OCI-LY1 (cell line): Measurements from ENCODE around the gene P2RY14.

Experiments
- H2AFZ ChIP-seq: fragments of 200-600 bp; sonication (generic), shearing (Covaris generic); 2 replicates; pipeline ENCODE4 v1.6.0; 2014; ENCODE audit warnings: antibody characterized with exemption, mild to moderate bottlenecking, low read length
- H3F3A ChIP-seq: fragments of 200-600 bp; sonication (generic), shearing (Covaris generic); 2 replicates; pipeline ENCODE4 v1.6.0; 2014; ENCODE audit warnings: mild to moderate bottlenecking, antibody characterized with exemption, low read length, moderate library complexity; ENCODE audit not compliant: insufficient read depth
- H3K27ac ChIP-seq: fragments of 200-600 bp; sonication (generic); 2 replicates; pipeline ENCODE4 v1.5.1; 2014; ENCODE audit warnings: low read length, mixed run types, mild to moderate bottlenecking, low read depth; ENCODE audit not compliant: poor library complexity, severe bottlenecking
- H3K27me3 ChIP-seq: fragments of 200-600 bp; sonication (generic); 2 replicates; pipeline ENCODE4 v1.6.0; 2014; ENCODE audit warnings: antibody characterized with exemption, mild to moderate bottlenecking, low read length, moderate library complexity; ENCODE audit not compliant: insufficient read depth
- H3K36me3 ChIP-seq: fragments of 200-600 bp; sonication (generic); 2 replicates; pipeline ENCODE4 v1.6.1; 2014; ENCODE audit warnings: mild to moderate bottlenecking, antibody characterized with exemption, low read length, moderate library complexity, mixed read lengths; ENCODE audit not compliant: insufficient read depth
- H3K4me1 ChIP-seq: fragments of 200-600 bp; sonication (generic); 2 replicates; pipeline ENCODE4 v1.5.1; 2014; ENCODE audit warnings: mild to moderate bottlenecking, low read length, moderate library complexity; ENCODE audit not compliant: insufficient read depth, severe bottlenecking
- H3K4me2 ChIP-seq: fragments of 200-600 bp; sonication (generic), shearing (Covaris generic); 2 replicates; pipeline ENCODE4 v1.6.1; 2014; ENCODE audit warnings: low read length
- H3K4me3 ChIP-seq: fragments of 200-600 bp; sonication (generic); 2 replicates; pipeline ENCODE4 v1.5.1; 2014; ENCODE audit warnings: low read length, low read depth, mild to moderate bottlenecking, mixed read lengths; ENCODE audit not compliant: poor library complexity, severe bottlenecking
- H3K79me2 ChIP-seq: fragments of 200-600 bp; shearing (Covaris generic); 2 replicates; pipeline ENCODE4 v1.6.1; 2016; ENCODE audit warnings: mixed run types, low read length, mixed read lengths; ENCODE audit not compliant: insufficient read depth
- H3K9ac ChIP-seq: fragments of 200-600 bp; sonication (generic), shearing (Covaris generic); 2 replicates; pipeline ENCODE4 v1.6.1; 2014; ENCODE audit warnings: mild to moderate bottlenecking, low read length, mixed read lengths
- H3K9me2 ChIP-seq: fragments of 200-600 bp; sonication (generic), shearing (Covaris generic); 2 replicates; pipeline ENCODE4 v1.6.1; 2014; ENCODE audit warnings: low read depth, mild to moderate bottlenecking, low read length, mixed read lengths
- H3K9me3 ChIP-seq: fragments of 200-600 bp; shearing (Covaris generic); 2 replicates; pipeline ENCODE4 v1.6.1; 2014; ENCODE audit warnings: low read length, mixed read lengths
- H4K20me1 ChIP-seq: fragments of 200-600 bp; sonication (generic), shearing (Covaris generic); 2 replicates; pipeline ENCODE4 v1.6.0; 2016; ENCODE audit warnings: mild to moderate bottlenecking, low read length; ENCODE audit not compliant: insufficient read depth
- CTCF ChIP-seq: fragments of 200-600 bp; sonication (generic), shearing (Covaris generic); IDR thresholded peaks from 2 replicates; pipeline ENCODE4 v1.5.1; 2017; ENCODE audit warnings: mild to moderate bottlenecking, antibody characterized with exemption, low read length, moderate library complexity, mixed read lengths
- EZH2 ChIP-seq: fragments of 200-600 bp; sonication (generic), shearing (Covaris generic); IDR thresholded peaks from 2 replicates; pipeline ENCODE4 v1.8.0; 2017; ENCODE audit warnings: borderline replicate concordance, mixed run types, mild to moderate bottlenecking, antibody characterized with exemption, low read length, moderate library complexity, mixed read lengths

P2RY14 gene

GRCh38 chr3:151165226-151165625 is 113.1 kb downstream of the P2RY14 start:
- no peak overlapping the region for H3K9ac ChIP-seq
- H3K4me2 ChIP-seq: no peak overlapping the region
- TF ChIP-seq EZH2 (no peak), CTCF (no peak)

More at GRCh38 chr3:151165226-151165625, 113.1 kb downstream of the P2RY14 start:
- H3K4me1 ChIP-seq: peaks cover 9% of the 10 kb centered on the region
- no peaks in the 10 kb centered on the region for H3K36me3 ChIP-seq
- H2AFZ ChIP-seq: no peak overlapping the region
- H4K20me1 ChIP-seq: no peaks in the 10 kb centered on the region
- H3K27ac ChIP-seq: no peak overlapping the region
- H3K9me2 ChIP-seq: no peaks in the 10 kb centered on the region
- H3F3A ChIP-seq: no peaks in the 10 kb centered on the region
- H3K79me2 ChIP-seq: no peaks in the 10 kb centered on the region
- no peaks in the 10 kb centered on the region for H3K9me3 ChIP-seq
- H3K4me3 ChIP-seq: no peak overlapping the region
- H3K27me3 ChIP-seq: no peaks in the 10 kb centered on the region
